GM18870 (cell line): ENCODE data around the gene PSMC4.

Experiments used
- ATAC-seq: cut with Tn5 transposase; IDR thresholded peaks from one replicate; pipeline ENCODE4 v1.9.1; 2021; ENCODE audit warnings: moderate library complexity; ENCODE audit not compliant: unreplicated experiment

The PSMC4 gene

GRCh38 chr19:39970675-39971379, at the start of gene PSMC4:
TSS of gene PSMC4 (plus strand) at chr19:39971165. CDS start at chr19:39971203, 38 bp downstream.
- ATAC-seq, result peak; percentile 93

- no peak for ATAC-seq
These were observed 47.1 kb upstream of the PSMC4 start for GRCh38 chr19:39923862-39924261.

DNA sequence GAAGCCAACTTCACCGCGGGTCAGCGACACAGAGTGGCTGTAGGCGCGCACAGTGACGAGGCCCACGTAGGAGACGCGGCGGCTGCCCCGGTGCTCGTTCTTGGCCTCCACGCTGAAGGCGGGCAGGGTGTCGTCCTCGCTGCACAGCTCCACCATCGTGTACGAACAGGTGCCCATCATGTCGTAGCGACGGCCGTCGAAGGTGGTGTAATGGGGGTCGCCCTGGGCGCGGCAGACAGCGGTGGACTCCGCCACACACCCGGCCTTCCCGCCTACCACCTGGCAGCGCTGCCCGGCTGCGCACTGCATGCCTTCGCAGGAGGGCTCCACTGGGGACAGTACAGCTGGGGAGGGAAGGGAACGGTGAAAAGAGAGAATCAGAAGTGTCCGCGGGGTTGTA, 46.6 kb upstream of the PSMC4 start:
- no peak for ATAC-seq

- no peak for ATAC-seq
These were observed 46.0 kb upstream of the PSMC4 start for GRCh38 chr19:39924952-39925351.

- no peak for ATAC-seq
These were observed 44.7 kb upstream of the PSMC4 start for GRCh38 chr19:39926170-39926760.

GRCh38 chr19:39927076-39927475, 43.9 kb upstream of the PSMC4 start:
- no peak for ATAC-seq

DNA sequence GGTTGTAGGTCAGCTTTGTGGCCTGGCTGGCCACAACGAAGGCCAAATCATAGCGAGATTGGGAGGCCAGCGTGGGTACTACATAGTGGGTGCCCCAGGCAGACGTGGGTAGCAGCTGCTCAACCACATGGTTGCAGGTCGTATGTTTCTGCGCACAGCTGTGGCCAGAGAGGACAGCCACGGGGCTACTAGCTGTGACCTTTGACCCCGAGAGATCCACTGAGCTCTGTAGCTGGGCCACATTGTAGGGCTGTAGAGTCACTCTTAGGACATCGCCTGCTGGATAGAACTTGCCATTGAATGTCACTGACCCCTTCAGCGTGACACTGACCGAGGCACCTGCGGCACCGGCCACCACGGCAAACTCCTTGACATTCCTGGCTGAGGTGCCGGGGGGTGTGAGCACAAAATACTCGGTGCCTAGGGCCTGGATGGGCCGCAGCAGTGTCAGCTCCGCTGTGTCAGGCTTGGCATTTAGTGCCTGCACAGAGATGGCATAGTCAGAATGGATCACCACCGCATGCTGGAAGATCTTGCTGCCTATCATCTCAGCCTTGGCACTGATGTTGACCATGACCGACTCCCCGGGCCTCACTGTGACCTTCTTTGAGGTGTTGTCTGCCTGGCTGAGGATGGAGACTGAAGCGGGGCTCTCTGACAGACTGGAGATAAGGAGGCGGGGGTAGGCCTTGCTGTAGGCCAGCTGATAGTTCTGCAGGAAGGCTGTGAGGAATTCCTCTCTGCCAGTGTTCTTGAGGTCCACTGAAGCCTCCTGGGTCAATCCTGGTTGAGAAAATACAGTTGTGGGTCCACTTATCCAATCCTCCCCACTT, 43.2 kb upstream of the PSMC4 start:
- no peak for ATAC-seq

DNA sequence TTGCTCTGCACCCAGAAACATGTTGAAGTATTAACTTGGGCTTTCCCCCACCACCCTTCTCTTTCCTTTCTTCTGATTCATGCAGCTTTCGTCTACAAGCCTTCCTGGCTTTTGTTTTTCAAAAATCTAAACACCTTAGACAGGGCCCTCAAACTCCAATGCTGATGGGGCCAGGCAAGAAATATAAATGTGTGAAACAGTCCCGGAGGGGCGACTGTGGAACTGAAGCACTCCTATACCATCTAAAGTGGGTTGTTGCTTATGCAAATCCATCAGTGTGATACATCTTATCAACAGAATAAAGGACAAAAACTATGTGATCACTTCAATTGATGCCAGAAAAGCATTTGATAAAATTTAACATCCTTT, 42.6 kb upstream of the PSMC4 start:
- no peak for ATAC-seq

DNA sequence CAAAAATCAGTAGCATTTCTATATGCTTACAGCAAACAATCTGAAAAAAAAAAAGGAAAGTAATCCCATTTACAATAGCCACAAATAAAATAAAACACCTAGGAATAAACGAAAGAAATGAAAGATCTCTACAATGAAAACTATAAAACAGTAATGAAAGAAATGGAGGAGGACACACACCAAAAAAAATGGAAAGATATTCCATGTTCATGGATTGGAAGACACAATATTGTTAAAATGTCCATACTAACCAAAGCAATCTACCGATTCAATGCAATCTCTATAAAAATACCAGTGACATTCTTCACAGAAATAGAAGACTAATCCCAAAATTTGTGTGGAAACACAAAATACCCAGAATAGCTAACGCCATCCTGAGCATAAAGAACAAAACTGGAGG, 41.2 kb upstream of the PSMC4 start:
- ATAC-seq, result no peak

GRCh38 chr19:39934584-39935363, 36.2 kb upstream of the PSMC4 start, which contains the start of gene FCGBP:
TSS of gene FCGBP (minus strand) at chr19:39934634.
- ATAC-seq, result no peak

GRCh38 chr19:39935364-39935661, 35.7 kb upstream of the PSMC4 start:
- no peak for ATAC-seq

DNA sequence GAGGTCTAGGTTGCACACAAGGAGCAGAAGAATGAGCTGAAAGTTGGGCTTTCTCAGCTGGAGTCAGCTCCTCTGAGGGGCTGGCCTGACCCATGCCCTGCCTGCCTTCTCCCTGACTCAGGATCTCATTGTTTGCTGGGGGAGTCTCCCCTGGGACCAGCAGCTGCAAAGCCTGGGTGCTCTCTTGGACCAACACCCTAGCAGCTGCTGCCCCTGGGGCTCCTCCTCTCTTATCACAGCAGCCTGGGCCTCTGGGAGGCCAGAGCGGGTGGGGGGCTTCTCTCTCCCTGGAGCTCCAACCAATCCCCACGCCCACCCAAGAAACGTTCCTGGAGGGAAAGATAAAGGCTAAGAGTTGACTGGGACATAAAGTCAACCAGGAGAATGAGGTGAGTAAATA, 34.9 kb upstream of the PSMC4 start:
- no peak for ATAC-seq

DNA sequence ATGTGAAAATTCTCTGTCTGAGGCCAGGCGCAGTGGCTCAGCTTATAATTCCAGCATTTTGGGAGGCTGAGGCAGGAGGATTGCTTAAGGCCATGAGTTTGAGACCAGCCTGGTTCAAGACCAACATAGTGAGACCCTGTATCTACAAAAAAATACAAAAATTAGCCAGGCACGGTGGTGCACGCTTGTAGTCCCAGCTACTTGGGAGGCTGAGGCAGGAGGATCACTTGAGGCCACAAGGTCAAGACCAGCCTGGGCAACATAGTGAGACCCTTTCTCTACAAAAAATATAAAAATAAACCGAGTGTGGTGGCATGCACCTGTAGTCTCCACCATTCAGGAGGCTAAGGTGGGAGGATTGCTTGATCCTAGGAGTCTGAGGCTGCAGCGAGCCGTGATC, 34.3 kb upstream of the PSMC4 start:
- no peak for ATAC-seq

DNA sequence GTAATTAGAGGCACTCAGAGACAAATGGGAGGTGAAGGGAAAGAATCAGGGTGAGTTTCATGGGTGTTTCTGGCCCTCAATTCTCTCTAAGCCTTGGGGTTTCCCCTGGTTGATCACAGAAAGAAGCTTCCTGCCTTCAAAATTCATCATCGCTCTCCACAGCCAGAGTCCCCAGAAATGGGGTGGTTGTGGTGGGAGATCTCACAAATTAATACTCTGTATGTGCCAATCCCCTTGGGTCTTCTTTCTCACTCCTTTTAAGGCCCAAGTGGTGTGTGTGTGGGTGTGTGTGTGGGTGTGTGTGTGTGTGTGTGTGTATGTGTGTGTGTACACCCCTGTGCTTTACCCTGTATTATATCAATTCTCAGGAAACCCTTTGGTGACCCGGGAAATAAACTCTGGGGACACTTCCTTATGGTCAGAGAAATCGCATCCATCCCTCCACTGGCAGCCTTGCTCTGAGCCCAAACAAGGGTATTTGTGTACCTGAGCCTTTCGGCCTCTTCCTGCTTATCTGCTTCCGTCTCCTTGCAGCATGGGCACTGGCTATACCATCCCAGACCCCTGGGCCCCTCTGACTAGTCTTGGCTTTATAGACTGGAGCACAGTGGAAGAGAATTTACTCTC, 33.8 kb upstream of the PSMC4 start:
- no peak for ATAC-seq

DNA sequence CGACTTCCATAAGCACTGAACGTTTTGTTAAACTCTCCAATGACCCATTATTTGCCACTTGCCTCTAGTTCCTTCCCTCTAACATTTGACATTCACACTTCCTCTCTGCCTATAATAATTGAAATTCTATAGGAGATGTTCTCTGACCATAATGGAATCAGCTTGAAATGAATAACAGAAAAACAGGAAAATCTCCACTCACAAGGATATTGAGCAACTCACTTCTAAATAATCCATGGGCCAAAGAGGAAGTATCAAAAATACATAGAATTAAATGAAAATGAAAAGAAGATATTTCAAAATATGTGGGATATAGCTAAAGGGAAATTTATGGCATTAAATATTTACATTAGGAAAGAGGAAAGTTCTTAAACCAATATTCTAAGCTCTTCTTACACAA, 33.2 kb upstream of the PSMC4 start:
- ATAC-seq, result no peak

DNA sequence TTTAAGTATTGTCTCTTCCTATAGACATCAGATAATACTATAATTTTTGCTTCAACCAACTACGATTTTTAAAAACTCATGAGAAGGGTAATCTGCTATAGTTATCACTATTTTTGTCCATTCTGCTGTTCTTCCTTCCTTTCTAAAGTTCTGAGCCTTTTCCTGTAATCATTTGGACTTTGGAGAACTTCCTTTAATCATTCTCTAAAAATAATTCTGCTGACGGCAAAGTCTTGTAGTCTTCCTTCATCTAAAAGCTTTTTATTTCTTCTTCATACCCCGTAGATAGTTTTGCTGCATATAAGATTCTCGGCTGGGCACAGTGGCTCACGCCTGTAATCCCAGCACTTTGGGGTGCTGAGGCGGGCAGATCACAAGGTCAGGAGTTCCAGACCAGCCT, 31.4 kb upstream of the PSMC4 start:
- ATAC-seq, result no peak

DNA sequence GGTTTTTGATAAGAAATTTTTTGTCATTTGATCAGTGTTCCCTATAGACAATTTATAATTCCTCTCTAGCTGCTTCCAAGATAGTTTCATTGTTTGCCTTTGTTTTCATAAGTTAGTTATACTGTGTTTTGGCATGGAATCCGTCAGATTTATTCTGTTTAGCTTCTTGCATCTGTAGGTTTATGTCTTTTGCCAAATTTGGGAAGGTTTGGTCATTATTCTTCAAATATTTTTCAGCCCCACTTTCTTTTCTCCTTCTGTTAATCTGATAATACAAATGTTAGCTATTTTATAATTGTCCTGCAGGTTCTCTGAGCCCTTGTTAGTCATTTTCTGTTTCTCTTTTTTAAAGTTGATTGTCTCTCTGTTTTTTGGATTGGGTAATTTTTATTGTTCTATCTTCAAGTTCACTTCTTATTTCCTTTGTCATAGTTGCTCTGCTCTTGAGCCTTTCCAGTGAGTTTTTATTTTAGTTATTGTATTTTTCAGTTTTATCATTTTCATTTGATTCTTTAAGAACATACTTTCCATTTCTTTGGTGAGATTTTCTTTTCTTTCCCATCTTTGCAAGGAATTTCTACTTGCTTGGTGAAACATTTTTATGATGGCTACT, 30.6 kb upstream of the PSMC4 start:
- ATAC-seq, result no peak

GRCh38 chr19:39941151-39941550, 29.8 kb upstream of the PSMC4 start:
- no peak for ATAC-seq

DNA sequence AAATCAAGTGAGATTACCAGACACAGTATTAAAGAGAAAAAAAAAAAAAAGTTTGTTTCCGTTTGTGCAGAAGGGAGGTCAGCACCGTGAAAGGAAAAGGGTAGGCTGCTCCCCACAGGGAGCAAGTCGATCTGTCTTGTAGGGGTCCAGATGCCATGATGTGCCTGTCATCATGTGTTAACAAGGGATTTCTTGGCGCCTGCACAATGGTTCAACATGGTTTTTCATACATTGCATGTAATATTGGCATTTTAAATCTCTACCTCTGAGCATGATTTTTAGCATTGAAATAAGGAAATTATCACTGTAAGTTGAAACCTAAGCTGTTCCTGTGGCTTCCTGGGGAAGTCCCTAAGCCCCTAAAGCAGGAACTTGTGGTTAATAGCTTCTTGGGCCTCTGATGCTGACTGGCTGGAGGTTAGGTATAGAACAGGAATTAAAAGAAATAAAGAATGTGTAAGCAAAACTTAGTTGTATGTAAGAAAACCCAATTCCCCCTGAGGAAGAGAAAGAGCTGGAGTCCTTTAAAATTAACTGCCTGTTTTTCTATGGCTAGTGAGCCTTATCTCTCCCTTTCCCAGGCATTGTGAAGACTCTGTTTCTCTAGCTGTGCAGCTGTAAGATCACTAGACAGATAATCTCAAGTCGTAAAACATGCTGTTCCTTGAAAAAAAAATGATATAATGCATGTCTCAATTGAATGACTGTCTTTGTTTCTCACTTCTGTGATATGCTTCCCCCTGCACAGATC, 29.2 kb upstream of the PSMC4 start:
- ATAC-seq, result peak; percentile 62

- ATAC-seq, result no peak
These were observed 28.6 kb upstream of the PSMC4 start for GRCh38 chr19:39942366-39942730.
